Esophagus muscularis mucosa (tissue), 4 donors: ENCODE measurements around the gene DSTN.

ENCODE experiments used
- CTCF ChIP-seq, 3 experiments: fragments of 200-600 bp in 2 of 3; fragments of 450-650 bp in 1 of 3; sonication (generic) in 2 of 3; IDR thresholded peaks; one replicate each; pipeline ENCODE4 v1.5.1; 2017 to 2019; ENCODE audit warnings: antibody characterized with exemption in 3 of 3, mild to moderate bottlenecking in 2 of 3, moderate library complexity in 1 of 3
- EP300 ChIP-seq: sonication (generic); formaldehyde crosslinking; IDR thresholded peaks from one replicate; pipeline ENCODE4 v1.6.1; 2017; ENCODE audit warnings: antibody characterized with exemption
- POLR2A ChIP-seq: fragments of 450-650 bp; IDR thresholded peaks from one replicate; pipeline ENCODE4 v1.6.1; 2017; ENCODE audit warnings: antibody characterized with exemption, moderate library complexity, mild to moderate bottlenecking, low read depth
- POLR2AphosphoS5 ChIP-seq, 2 donors: sonication (generic); formaldehyde crosslinking; IDR thresholded peaks; one replicate each; pipeline ENCODE4 v1.6.1; 2017; ENCODE audit warnings: antibody characterized with exemption in 2 of 2

DNA sequence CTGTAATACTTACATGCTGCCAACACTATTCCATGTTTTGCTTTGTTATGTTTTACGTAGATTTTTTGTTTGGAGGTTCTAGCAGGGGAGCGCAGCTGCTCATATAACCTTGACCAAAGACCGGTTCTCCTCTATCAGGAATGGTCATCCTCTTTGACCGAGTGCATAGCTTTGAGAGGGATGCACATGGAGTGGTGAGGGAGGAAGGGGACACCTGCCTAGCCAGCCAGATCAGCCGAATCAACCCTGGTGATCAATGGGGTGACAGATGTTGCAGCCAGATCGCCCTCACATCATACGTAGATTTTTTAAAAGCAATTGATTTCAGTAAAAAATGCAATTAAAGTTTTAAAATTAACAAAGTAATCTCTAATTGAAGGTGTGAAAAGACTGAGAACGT is 6.3 kb downstream of the DSTN start:
- TF ChIP-seq CTCF (IDR thresholded peaks at IDR 0.05) = no peak
- TF ChIP-seq POLR2A = no peak
- TF ChIP-seq EP300 = no peak
- TF ChIP-seq POLR2AphosphoS5 (IDR thresholded peaks at IDR 0.05) = peak in 1 of 2 donors; percentile 34
